IPS-20b (cell line): Measurements from ENCODE around the gene TSPEAR.
"Not testable (repeated sequence)": the region's sequence is repeated elsewhere in the genome, so short reads cannot be mapped to it uniquely, and the experiment has no call there.

Experiments used
- H3K27ac ChIP-seq: one replicate; pipeline ENCODE4 v1.5.1; 2013; ENCODE audit warnings: low read length
- H3K27me3 ChIP-seq: 2 replicates; pipeline ENCODE4 v1.6.1; 2013; ENCODE audit warnings: mild to moderate bottlenecking, low read length, inconsistent platforms; ENCODE audit not compliant: insufficient read depth
- H3K36me3 ChIP-seq: 2 replicates; pipeline ENCODE4 v1.6.1; 2013; ENCODE audit warnings: low read depth, mild to moderate bottlenecking, inconsistent platforms, low read length, moderate library complexity; ENCODE audit not compliant: insufficient read depth
- H3K4me1 ChIP-seq: 2 replicates; pipeline ENCODE4 v1.6.1; 2013; ENCODE audit warnings: mild to moderate bottlenecking, control low read depth, inconsistent platforms, low read length, moderate library complexity; ENCODE audit not compliant: insufficient read depth
- H3K4me3 ChIP-seq: 2 replicates; pipeline ENCODE4 v1.5.1; 2013; ENCODE audit warnings: mild to moderate bottlenecking, low read length, inconsistent platforms
- H3K9ac ChIP-seq: 2 replicates; pipeline ENCODE4 v1.6.1; 2013; ENCODE audit warnings: low read depth, mild to moderate bottlenecking, inconsistent platforms, low read length, moderate library complexity
- H3K9me3 ChIP-seq: 2 replicates; pipeline ENCODE4 v1.6.1; 2013; ENCODE audit warnings: mild to moderate bottlenecking, low read depth, low read length, inconsistent platforms; ENCODE audit not compliant: insufficient read depth

TSPEAR gene

GRCh38 chr21:44505673-44506278, 205.6 kb downstream of the TSPEAR start:
- H3K4me3 ChIP-seq: no peak overlapping the region
- no peaks in the 10 kb centered on the region for H3K27me3 ChIP-seq
- no peak overlapping the region for H3K27ac ChIP-seq
- no peaks in the 10 kb centered on the region for H3K36me3 ChIP-seq
- H3K9ac ChIP-seq: no peak overlapping the region
- H3K4me1 ChIP-seq: no peaks in the 10 kb centered on the region
- no peaks in the 10 kb centered on the region for H3K9me3 ChIP-seq

DNA sequence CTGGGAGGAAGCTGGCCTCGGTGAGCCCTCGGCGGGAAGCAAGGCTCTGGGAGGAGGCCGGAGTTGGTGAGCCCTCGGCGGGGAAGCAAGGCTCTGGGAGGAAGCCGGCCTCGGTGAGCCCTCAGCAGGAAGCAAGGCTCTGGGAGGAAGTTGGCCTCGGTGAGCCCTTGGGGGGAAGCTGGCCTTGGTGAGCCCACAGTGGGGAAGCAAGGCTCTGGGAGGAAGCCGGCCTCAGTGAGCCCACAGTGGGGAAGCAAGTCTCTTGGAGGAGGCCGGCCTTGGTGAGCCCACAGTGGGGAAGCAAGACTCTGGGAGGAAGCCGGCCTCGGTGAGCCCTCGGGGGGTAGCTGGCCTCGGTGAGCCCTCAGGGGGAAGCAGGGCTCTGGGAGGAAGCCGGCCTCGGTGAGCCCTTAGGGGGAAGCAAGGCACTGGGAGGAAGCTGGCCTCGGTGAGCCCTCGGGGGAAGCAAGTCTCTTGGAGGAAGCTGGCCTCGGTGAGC, 207.4 kb downstream of the TSPEAR start:
- Histone ChIP-seq H3K4me3 (no peak overlapping the region), H3K27ac (no peak overlapping the region), H3K27me3 (no peaks in the 10 kb centered on the region)

DNA sequence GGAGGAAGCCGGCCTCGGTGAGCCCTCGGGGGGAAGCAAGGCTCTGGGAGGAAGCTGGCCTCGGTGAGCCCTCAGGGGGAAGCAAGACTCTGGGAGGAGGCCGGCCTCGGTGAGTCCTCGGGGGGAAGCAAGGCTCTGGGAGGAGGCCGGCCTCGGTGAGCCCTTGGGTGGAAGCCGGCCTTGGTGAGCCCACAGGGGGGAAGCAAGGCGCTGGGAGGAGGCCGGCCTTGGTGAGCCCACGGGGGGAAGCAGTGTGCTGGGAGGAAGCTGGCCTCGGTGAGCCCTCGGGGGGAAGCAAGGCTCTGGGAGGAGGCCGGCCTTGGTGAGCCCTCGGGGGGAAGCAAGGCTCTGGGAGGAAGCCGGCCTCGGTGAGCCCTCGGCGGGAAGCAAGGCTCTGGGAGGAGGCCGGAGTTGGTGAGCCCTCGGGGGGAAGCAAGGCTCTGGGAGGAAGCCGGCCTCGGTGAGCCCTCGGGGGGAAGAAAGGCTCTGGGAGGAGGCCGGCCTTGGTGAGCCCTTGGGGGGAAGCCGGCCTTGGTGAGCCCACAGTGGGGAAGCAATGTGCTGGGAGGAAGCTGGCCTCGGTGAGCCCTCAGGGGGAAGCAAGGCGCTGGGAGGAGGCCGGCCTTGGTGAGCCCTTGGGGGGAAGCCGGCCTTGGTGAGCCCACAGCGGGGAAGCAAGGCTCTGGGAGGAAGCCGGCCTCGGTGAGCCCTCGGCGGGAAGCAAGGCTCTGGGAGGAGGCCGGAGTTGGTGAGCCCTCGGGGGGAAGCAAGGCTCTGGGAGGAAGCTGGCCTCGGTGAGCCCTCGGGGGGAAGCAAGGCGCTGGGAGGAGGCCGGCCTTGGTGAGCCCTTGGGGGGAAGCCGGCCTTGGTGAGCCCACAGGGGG, 208.1 kb downstream of the TSPEAR start:
- not testable (repeated sequence) for H3K4me1 ChIP-seq, H3K27me3 ChIP-seq, H3K36me3 ChIP-seq

More for the DNA sequence above, 207.4 kb downstream of the TSPEAR start:
- H3K9me3 ChIP-seq: no peaks in the 10 kb centered on the region
- H3K4me1 ChIP-seq: no peaks in the 10 kb centered on the region
- H3K36me3 ChIP-seq: no peaks in the 10 kb centered on the region
- H3K9ac ChIP-seq: no peak overlapping the region

GRCh38 chr21:44502171-44502958, 209.0 kb downstream of the TSPEAR start:
- no peak overlapping the region for H3K27ac ChIP-seq
- no peaks in the 10 kb centered on the region for H3K9me3 ChIP-seq
- H3K36me3 ChIP-seq: no peaks in the 10 kb centered on the region
- H3K4me1 ChIP-seq: peaks cover 2% of the 10 kb centered on the region; the same call in 1 of the 2 replicates
- H3K4me3 ChIP-seq: no peak overlapping the region
- H3K27me3 ChIP-seq: no peaks in the 10 kb centered on the region
- no peak overlapping the region for H3K9ac ChIP-seq

More for the DNA sequence above, 208.1 kb downstream of the TSPEAR start:
- H3K9me3 ChIP-seq, H3K27ac ChIP-seq, H3K9ac ChIP-seq, H3K4me3 ChIP-seq: not testable (repeated sequence)

GRCh38 chr21:44500111-44500510, 211.3 kb downstream of the TSPEAR start:
- H3K27ac ChIP-seq: no peak overlapping the region
- H3K9ac ChIP-seq: no peak overlapping the region
- no peak overlapping the region for H3K4me3 ChIP-seq
- H3K9me3 ChIP-seq: no peaks in the 10 kb centered on the region
- peaks cover 11% of the 10 kb centered on the region; the same call in 1 of the 2 replicates for H3K4me1 ChIP-seq
- H3K36me3 ChIP-seq: no peaks in the 10 kb centered on the region
- no peaks in the 10 kb centered on the region for H3K27me3 ChIP-seq

DNA sequence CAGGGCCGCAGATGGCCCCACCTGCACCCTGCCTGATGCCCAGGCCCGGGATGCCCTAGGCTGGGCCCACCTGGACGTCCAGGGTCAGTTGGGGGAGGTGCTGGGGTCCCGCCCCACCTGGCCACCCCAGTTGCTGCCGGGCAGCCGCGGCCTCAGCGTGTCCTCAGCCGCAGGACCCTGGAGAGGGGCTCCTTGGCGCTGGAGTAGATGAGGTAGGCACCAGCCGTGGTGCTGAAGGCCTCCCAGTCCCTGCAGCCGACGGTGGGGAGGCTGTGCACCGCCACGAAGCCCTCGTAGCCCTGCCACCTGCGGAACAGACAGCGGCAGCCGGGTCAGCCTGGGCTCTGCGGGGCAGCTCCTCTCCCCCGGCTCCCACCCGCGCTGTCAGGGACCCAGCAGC, 211.7 kb downstream of the TSPEAR start:
- H3K4me1 ChIP-seq: peaks cover 11% of the 10 kb centered on the region; the same call in 1 of the 2 replicates
- no peak overlapping the region for H3K4me3 ChIP-seq
- H3K27ac ChIP-seq: no peak overlapping the region
- no peaks in the 10 kb centered on the region for H3K27me3 ChIP-seq
- no peaks in the 10 kb centered on the region for H3K9me3 ChIP-seq
- no peak overlapping the region for H3K9ac ChIP-seq
- H3K36me3 ChIP-seq: no peaks in the 10 kb centered on the region

DNA sequence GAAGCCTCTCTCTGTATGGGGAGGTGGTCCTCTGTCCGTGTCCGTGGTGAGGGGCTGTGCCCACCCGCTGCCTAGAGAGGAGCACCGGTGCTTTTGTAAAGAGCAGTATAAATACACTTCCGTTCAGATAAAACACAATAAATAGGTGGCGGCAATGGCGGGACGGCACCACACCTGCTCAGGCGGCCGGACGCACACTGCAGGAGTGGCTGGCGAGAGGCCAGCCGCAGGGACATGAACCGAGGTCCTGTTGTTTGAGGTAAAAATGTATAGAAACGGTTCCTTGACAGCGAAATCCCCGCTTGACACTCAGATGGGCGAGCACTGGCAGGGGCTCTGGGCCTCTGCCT, 212.2 kb downstream of the TSPEAR start:
- H3K4me3 ChIP-seq: no peak overlapping the region
- peaks cover 11% of the 10 kb centered on the region; the same call in 1 of the 2 replicates for H3K4me1 ChIP-seq
- no peak overlapping the region for H3K9ac ChIP-seq
- H3K27ac ChIP-seq: no peak overlapping the region
- H3K27me3 ChIP-seq: no peaks in the 10 kb centered on the region
- H3K36me3 ChIP-seq: no peaks in the 10 kb centered on the region
- H3K9me3 ChIP-seq: no peaks in the 10 kb centered on the region

DNA sequence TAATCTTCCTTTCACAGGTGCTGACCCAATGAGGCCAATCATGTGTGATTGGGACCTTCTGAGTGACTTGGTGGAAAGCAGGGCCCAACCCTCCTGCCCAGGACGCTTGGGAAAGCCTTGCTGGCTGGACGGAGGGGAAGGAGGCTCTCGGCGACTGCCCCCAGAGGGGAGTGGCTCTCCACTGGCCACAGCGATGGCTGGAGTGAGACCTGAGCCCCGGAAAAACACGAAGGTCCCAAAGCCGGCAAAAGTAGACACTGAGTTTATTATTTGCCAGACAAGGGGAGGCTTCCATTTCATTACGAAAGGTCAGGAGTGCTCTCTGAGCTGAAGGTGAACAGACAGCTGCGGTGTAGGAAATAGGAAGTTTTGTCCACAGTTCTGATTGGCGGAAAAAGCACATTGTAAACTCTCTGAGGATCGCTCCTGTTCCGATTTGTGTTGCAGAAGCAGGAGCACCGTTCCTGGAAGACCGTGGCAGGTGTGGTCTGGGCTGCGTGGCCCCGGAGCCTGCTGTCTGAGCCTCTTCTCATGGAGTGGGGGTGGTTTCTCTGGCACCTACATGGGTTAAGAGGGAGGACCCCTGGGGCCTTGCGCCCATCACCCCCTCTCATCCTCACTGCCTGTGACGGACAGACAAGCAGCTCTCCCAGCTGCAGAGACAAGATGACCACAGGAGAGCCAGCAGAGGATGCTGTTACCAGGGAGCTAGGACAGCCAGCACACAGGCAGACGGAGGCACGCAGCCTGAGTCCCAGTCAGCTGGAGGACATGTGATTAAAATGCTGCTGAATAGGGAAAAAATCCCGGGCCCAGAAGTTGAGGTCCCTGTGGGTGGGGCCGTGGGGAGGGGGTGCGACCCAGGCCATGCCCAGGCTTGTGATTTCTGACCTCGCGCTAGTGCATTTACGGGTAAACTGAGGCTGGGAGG, 212.8 kb downstream of the TSPEAR start:
- H3K9me3 ChIP-seq: peaks cover 6% of the 10 kb centered on the region; the same call in 1 of the 2 replicates
- no peaks in the 10 kb centered on the region for H3K27me3 ChIP-seq
- H3K9ac ChIP-seq: no peak overlapping the region
- H3K36me3 ChIP-seq: no peaks in the 10 kb centered on the region
- peaks cover 11% of the 10 kb centered on the region; the same call in 1 of the 2 replicates for H3K4me1 ChIP-seq
- no peak overlapping the region for H3K27ac ChIP-seq
- no peak overlapping the region for H3K4me3 ChIP-seq

- Histone ChIP-seq H3K9ac (no peak overlapping the region; the same call in 1 of the 2 replicates), H3K27ac (no peak overlapping the region), H3K4me3 (no peak overlapping the region), H3K4me1 (peaks cover 11% of the 10 kb centered on the region; the same call in 1 of the 2 replicates), H3K9me3 (peaks cover 14% of the 10 kb centered on the region; the same call in 1 of the 2 replicates), H3K27me3 (no peaks in the 10 kb centered on the region), H3K36me3 (no peaks in the 10 kb centered on the region)
Measured at GRCh38 chr21:44497703-44498126, 213.7 kb downstream of the TSPEAR start.

DNA sequence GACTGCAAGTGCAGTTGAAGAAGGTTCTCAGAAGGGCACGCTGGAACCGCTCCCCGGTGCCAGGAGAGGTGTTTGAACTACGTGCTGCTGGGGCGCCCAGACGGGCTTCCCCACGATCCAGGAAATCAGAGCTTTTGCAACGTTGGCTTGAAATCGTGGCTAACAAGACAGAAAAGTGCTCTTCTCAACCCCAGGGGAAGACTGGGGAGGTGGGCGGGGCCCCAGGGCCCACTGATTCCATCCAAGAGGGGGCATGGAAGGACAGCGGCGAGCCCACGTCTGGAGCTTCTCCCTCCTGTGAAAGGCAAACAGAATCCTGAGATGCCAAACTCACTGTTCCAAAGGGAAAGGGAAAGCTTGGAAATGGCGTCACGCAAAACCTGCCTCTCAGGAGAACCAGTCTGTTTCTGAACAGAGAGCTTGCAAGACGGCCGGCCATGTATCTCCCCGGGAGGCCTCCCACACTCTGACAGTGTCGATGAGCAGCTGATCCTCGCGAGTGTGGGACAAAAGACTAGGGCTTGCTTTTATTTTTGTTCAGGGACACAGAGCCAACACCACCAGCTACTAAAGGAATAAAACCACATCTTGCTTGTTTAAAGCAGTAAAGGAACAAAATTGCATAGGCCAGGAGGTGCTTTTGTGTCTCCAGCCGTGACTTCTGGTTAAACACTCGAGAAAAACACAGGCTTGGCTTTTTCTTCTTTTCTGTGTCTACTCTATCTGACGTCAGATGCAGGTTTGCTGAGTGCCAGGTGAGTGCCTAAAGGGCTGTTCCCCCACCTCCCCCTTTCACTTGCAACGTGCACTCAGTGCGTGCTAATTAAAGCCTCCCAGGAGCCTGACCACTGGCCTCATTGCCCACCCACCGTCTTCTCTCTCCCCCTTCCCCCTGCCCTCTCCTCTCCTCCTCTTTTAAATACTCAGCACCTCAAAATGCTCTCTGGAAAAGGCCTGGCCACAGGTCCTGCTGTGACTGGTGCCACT, 214.5 kb downstream of the TSPEAR start:
- H3K9ac ChIP-seq: no peak overlapping the region; the same call in 1 of the 2 replicates
- peaks cover 22% of the 10 kb centered on the region for H3K9me3 ChIP-seq
- H3K36me3 ChIP-seq: no peaks in the 10 kb centered on the region
- peaks cover 11% of the 10 kb centered on the region; the same call in 1 of the 2 replicates for H3K4me1 ChIP-seq
- no peak overlapping the region for H3K27ac ChIP-seq
- no peak overlapping the region for H3K4me3 ChIP-seq
- H3K27me3 ChIP-seq: no peaks in the 10 kb centered on the region
